NCI-H128 (cell line): Measurements from ENCODE around the gene MRPL17.
"Not testable (repeated sequence)": the region's sequence is repeated elsewhere in the genome, so short reads cannot be mapped to it uniquely, and the experiment has no call there.

ENCODE experiments used
- DNase-seq: peaks from one replicate; lab custom pipeline; 2025; ENCODE audit not compliant: unreplicated experiment; lab: John Stamatoyannopoulos, UW

MRPL17 gene

DNA sequence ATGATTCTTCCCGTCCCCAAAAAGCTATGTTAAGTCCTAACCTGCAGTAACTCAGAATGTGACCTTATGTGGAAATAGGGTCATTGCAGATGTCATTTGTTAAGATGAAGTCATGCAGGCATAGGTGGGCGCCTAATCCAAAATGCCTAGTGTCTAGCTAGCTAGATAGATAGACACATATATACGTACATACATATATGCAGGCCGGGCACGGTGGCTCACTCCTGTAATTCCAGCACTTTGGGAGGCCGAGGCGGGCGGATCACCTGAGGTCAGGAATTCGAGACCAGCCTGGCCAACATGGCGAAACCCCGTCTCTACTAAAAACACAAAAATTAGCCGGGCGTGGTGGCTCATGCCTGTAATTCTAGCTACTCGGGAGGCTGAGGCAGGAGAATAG lies 928 bp upstream of the MRPL17 start:
- DNase-seq = not testable (repeated sequence)

DNA sequence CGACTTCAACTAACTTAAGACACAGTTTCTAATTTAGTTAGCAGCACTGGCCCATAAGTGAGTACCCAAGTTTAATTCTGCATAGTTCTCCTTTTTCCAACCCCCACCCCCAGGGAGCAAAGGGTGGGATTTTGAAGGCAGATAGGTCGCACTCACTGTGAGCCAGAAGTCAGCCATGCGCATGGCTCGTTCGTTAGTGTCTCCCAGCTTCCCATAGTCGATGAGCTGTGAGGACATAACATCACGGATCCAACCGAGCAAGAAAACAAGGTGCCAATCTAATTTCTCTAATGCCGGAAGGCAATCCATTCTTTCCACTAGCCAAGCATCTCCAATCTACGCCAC lies 577 bp downstream of the MRPL17 start:
- no peak for DNase-seq

DNA sequence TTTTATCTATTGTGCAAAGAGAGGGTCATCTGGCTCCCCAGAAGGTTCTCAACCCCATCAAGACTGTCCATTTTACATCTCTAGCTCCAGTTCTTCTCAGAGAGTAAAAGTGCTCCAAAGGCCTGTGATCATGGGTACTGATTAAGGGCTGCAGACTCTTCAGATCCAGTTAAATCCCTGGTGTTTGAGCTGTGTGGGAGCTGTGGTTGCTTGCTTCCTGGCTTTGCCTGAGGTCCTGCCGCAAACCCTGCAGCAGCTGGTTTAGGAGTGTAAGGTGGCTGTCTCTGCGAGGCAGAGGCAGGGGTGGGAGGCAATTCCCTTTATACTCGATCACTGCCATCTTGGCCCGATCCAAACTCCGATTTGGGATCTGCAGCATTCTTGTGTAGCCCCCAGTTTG lies 1.2 kb downstream of the MRPL17 start:
- DNase-seq = no peak

DNA sequence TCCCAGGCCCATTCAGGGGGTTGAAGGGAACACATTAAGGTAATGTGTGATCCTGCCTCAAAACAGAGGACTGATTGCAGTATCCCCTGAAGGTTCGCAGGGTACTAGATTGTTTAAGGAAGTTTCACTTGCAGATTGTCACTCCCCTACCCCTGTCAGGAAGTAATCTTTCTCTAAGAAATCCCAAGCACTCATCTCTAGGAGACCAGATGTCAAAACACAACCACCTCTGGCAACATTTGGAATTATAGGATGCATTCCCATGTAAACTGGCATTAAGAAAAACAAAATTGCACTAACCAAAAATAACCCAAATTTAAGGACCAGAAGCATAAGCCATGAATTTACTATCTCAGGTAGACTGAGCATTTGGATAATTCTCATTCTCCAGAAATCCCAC lies 1.6 kb downstream of the MRPL17 start:
- no peak for DNase-seq

DNA sequence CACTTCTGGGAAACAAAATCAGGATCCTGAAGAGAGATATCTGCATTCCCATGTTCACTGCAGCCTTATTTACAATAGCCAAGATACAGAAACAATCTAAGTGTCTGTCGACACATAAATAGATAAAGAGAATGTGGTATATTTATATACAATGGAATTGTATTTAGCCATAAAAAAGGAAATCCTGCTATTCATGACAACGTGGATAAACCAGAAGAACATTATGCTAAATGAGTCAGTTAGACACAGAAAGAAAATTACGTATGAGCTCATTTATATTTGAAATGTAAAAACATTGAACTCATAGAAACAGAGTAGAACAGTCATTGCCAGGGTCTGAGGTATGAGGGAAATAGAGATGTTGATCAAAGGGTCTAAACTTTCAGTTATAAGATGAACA lies 6.1 kb downstream of the MRPL17 start:
- no peak for DNase-seq

DNA sequence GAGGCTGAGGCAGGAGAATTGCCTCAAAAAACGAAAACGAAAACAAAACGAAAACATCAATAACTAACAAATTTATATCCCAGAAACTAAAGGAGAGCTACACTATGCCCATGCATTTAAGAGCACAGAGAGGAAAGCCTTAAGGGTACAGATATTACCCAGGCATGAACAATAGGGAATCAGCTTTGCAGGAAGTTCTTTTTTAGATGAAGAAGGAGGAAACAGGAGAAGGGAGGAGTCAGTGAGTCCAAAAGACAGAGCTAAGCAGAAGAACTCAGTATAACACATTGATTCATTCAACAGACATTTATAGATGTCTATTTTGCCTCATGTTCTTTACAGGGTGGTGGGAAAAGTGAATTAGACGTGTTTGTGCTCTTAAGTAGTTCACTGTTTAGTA lies 8.3 kb downstream of the MRPL17 start:
- DNase-seq = no peak

DNA sequence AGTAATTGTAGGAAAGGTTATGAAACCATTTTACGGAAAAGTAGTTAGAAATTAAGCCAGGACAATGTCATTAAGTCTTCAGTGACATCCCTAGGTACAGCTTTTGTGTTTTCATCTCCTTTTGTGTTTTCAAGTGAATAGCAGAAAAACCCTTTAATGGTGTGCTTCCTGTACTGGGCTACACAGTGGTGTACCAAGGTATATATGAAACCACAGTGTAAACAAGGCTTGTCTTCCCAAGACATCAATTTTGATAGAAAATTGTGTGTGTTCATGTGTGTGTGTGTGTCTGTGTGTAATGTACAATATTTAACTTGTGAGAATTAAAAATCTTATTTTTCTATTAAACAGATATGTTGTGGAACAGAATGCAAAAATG lies 8.9 kb downstream of the MRPL17 start:
- DNase-seq = no peak

DNA sequence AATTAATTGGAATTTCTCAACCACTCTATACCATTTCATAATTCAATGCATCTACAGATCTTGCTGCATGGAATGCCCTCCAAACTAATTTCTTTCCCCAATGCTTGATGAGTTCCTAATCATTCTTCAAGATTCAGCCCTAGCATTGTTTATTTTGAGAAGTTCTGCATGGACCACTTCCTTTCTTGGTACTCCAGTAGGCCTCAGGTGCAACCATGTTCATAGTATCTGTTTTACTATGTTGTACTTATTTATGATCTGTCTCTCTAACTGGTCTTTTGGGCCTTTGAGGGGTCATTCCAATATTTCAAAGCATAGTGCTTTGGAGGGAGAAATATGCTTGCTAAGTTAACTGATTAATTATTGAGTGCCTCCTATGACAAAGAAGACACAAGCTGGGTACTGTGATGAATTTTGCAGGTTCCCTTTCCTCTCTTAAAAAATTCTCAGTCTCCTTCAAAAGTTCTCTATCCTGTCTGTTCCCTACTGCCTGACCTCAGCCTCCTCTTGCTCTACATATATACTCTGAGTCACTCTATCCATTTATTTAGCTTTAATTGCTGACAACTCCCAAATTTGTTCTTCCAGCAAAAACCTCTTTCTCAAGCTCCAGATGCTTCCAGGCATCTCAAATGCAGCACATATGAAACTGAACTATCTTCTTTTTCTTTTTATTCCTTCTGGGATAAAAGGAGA lies 9.5 kb downstream of the MRPL17 start:
- DNase-seq = no peak

DNA sequence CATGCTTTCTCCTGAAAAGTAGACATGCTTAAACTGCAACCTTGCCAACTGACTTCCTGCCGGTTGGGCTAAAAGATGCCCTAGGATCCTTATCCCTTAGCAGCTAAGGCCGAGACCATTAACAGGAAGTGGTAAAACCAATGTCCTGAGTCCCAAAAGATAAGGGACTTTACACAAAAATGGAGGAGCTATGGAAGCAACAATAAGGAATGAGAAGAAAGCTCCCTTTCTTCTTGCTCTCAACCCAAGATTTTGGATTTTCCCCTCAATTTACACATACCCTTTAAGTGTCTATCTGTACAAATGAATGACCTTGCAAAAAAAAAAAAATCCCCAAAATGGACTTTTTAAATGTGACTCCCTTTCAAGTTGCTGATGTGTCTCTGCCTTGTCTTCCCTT lies 11.1 kb downstream of the MRPL17 start:
- no peak for DNase-seq

DNA sequence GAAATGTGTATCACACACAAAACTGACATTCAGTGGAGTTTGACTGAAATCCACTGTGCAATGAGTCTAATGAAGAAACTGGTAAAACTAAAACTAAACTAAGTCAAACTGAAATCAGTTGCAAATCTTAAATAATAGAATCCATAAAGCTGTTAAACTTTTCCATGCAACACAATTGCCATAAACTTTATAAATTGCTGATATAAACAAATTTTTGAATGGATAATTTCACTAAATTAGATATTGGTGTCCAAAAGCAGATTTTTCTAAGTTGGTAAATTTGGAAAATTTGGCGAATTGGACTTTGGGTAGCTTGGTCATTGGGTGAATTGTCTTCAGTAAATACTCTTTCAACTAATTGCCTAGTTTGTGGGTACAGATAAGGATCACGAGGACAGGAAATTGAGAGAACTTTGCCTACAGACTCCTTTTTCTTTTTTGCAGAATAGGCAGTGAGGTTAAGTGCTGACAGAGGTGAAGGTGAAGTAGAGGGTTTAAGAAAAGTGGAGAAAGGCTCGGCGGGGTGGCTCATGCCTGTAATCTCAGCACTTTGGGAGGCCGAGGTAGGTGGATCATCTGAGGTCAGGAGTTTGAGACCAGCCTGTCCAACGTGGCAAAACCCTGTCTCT lies 12.8 kb downstream of the MRPL17 start:
- DNase-seq = no peak

DNA sequence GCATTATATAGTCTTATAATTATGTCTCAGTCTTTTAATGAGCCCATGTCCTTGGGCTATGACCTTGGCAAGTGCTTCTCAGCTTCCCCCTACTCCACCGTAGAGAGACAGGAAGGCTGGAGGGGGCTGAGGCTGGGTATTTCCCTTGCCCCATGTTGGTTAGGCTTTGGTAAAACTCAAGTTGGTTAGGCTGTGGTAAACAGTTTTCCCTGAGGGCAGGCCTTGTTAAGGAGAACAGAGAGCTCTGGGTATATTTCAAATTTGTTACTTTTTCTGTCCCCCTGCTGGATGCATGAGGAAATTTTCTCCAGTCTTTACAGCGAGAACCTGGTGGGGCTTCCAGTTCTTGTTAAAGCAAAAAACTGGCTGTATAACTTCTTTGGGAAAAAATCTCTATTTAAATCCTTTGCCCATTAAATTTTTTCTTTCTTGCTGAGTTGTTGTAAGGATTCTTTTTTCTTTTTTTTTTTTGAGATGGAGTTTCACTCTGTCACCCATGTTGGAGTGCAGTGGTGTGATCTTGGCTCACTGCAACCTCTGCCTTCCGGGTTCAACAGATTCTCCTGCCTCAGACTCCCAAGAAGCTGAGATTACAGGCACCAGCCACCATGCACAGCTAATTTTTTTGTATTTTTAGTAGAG lies 15.3 kb downstream of the MRPL17 start:
- no peak for DNase-seq

DNA sequence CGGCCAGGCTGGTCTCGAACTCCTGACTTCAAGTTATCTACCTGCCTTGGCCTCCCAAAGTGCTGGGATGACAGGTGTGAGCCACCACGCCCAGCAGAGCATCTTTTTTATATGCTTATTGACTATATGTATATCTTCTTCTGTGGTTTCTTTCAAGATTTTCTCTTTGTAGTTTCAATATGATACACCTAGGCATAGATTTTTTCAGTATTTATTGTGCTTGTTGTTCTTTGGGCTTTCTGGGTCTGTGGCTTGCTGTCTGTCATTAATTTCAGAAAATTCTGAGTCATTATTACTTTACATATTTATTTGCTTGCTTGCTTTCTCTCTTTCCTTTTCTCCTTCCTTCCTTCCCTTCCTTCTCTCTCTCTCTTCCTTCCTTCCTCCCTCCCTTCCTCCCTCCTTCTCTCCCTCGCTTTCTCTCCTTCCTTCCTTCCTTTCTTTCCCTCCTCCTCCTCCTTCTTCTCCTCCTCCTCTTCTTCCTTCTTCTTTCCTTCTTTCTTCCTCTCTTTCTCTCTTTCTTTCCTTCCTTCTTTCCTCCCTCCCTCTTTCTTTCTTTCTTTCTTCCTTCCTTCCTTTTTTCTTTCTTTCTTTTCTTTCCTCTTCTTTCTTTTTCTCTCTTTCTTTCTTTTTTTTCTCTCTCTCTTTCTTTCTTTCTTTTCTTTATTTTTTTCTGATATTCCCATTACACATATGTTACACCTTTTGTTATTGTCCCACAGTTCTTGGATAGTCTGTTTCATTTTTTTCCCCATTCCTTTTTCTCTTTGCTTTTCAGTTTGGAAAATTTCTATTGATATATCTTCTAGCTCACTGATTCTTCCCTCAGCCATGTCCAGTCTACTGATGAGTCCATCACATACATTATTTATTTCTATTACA lies 16.6 kb downstream of the MRPL17 start:
- DNase-seq = no peak

DNA sequence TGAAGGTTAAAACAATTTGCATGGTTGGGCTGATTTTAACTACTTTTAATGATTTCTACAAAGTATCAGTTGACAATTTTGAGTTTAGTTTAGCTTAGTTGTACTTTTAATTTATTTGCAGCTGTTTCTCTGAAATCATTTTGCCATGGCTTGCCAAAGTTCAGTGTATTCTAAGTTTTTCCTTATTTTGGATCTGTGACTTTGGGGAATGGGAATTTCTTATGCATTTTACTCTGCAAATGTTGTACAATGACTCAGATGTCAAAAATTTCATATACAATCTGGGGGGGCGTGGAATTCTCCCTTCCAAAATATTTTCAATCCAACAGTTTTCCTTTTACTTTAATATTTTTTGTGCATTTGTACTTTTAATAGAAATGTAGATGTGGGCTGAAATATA lies 18.6 kb downstream of the MRPL17 start:
- DNase-seq = no peak

DNA sequence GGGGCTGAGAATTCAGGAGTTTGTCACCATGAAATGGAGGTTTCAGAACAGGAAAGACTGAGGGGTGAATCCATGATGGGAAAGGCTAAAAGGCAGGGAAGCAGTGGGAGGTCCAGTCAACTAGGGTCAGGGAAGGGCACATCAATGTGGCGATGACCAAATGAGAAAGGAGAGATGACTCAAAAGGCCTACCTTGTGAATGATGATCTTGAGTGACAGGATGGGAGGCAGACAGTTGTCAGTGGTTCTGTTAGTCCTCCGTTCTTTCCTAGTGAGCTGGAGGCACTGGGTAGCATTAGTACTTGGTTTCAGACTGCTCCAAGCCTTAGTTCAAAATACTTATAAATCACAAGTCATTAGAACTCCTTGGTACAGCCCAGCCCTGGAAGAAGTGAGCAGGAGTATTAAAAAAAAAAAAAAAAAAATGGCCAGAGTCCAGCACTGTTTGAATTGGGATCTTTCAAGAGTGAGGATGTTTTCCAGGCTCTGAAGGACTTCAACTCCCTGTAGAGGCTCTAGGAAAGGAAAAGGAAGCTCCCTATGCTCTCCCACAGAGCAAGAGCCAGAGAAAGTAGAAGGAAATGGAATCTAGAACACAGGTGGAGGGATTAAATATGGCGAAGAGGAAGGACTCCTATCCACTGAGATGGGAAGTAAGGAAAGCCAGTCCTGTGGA lies 19.2 kb downstream of the MRPL17 start:
- no peak for DNase-seq

DNA sequence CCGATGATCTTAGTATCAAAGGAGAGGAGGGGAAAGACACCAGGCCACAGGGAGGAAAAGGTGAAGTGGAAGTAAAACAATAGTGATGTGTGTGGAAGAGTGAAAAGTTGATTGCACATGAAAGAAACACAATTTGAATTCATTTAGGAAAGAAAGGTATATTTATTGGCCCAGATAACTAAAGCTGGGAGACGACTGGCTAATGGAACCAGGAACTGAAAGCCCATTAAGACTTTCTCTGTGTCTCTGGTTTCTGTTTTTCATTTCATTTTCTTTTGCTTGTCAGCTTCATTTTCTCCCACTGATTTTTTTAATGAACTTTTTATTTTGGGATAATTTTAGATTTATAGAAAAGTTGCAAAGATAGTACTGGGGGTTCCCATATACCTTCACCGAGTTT lies 22.4 kb downstream of the MRPL17 start:
- DNase-seq = no peak

DNA sequence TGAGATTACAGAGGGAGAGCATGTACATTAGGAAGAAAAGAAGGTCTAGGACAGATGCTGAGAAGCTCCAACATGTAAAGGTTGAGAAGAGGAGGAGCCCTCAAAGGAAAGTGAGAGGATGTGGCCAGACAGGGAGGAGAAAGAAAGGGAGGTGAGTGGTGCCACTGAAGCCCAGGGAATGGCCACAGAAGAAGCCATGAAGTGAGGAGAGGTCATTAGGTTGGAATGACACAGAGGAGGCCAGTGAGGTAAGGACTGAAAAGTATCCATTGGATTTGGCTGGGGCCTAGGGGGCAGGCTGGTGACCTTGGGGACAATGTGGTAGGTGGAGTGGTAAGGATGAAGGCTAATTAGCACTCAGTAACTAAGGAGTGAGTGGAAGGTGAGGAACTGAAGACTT lies 24.5 kb downstream of the MRPL17 start:
- DNase-seq = no peak

DNA sequence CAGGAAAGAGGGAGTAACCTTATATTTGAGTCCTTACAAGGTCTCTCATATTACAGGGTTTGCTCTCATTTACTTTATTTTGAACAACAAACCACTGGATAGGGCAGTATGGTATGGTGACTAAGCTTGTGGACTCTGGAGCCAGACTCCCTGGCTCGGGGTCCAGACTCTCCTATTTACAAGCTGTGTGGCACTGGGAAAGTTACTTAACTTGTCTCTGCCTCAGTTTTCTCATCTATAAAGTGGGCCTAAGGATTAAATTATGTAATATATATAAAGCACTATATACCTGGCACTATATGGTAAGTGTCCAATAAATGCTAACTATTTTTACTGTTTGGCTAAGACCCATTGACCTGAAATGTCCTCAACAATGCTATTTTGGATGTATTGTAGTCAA lies 25.8 kb downstream of the MRPL17 start:
- DNase-seq = no peak

DNA sequence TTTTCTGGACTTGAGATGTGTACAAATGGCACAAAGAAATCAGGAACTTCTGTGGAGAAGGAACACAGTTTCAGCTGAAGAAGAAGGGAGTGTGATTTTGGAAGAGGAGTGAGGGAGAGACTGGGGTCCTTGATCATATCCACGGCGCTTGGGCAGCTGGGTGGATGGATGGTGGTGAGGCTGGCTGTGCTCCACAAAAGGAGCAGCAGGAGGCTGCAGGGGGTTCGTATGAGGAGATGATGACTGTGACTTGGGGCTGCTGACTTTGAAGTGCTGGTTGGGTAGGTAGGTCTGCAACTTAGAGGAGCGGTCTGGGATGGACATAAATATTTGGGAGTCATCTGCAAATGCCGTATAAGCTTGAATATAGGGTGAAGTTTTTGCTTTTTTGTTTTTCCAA lies 26.2 kb downstream of the MRPL17 start:
- no peak for DNase-seq

DNA sequence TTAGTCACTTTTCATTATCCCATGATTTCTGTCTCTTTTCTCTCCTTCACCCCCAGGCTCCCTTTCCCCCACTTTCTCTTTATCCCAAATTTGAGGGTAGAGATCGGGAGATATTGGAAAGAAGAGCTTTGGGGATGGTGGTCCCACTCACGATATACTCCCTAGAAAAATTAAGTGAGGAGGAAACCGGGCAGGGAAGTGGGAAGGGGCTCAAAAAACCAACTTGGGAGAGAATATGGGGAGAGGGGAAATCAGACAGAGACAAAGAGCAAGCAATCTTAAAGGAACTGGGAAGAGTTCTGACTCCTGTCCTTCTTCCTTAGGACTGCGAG lies 26.6 kb downstream of the MRPL17 start:
- no peak for DNase-seq

DNA sequence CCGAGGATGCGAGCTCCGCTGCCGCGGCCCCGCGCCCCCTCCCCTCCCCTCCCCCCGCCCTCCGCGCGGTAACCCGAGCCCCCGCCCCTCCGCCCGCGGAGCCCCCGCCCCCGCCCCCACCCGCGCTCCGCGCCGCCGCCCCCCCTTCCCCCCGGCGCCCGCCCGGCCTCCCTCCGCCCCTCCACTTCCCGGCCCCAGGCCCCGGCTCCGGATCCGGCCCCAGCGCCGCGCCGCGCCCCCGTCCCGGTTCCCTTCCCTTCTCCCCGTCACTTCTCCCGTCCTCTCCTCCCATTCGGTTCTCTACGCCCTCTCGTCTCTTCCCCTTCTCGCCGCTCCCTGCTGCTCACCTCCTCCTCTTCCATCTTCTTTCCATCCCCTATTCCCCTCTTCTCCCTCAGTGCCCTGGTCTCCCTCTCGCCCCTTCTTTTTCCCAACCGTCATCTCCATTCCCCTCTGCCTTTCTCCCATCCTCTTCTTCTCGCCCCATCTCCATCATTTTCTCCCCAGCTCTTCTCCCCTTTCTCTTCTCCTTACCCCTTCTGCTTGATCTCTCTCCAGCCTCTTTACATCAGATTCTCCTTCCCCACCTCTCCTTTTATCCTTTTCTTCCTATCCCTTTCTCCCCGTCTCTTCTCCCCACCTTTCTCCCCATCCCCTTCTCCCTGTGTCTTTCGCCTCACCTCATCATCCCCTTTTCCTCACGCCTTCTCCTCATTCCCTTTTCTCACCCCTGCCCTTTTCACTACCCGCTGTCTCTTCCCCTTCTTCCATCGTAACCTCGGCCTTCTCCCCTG lies 27.2 kb downstream of the MRPL17 start, which contains the start of gene DCHS1:
TSS of gene DCHS1 (minus strand) at position 20 of the 794 bp plus-strand sequence. CDS start 14,196 bp downstream, outside the sequence.
- no peak for DNase-seq
